Right lobe of liver (tissue), 6 donors: Measurements from ENCODE around the gene TLL2. TPM values are rescaled to one million over a fixed set of nuclear protein-coding genes. Genes with fewer than 3 reads are reported as not detected.

Source experiments
- ATAC-seq, 4 donors: fragments of 200-7000 bp; cut with Tn5 transposase; one replicate each; pipeline ENCODE4 v1.9.1; 2020; ENCODE audit warnings: mild to moderate bottlenecking in 4 of 4, moderate library complexity in 4 of 4
- DNase-seq, 3 donors: peaks; one replicate each; pipeline ENCODE4 v3.0.0-alpha.2; 2020
- H3K27ac ChIP-seq, 3 donors: fragments of 200-600 bp; one replicate each; pipeline ENCODE4 v1.8.0; 2022
- H3K27me3 ChIP-seq, 2 donors: fragments of 200-600 bp; one replicate each; pipeline ENCODE4 v1.8.0; 2022
- H3K36me3 ChIP-seq, 4 donors: fragments of 200-600 bp; sonication (generic) in 1 of 4; one replicate each; pipeline versions ENCODE4 v1.5.1 to v1.8.0; 2017 to 2022; ENCODE audit warnings: control low read depth in 1 of 4
- H3K4me1 ChIP-seq, 4 donors: fragments of 200-600 bp; sonication (generic) in 1 of 4; one replicate each; pipeline versions ENCODE4 v1.5.1 to v1.8.0; 2017 to 2022; ENCODE audit warnings: control low read depth in 1 of 4
- H3K4me3 ChIP-seq, 3 donors: fragments of 200-600 bp; one replicate each; pipeline ENCODE4 v1.8.0; 2022
- H3K9me3 ChIP-seq, 4 donors: fragments of 200-600 bp; sonication (generic) in 1 of 4; one replicate each; pipeline versions ENCODE4 v1.5.1 to v1.8.0; 2017 to 2022; ENCODE audit warnings: control low read depth in 1 of 4
- POLR2A ChIP-seq: fragments of 450-650 bp; IDR thresholded peaks from one replicate; pipeline ENCODE4 v1.6.1; 2017; ENCODE audit warnings: antibody characterized with exemption, mild to moderate bottlenecking
- WGBS: methylation state at CpG from one replicate; pipeline ENCODE4 v1.1.6; 2018; ENCODE audit warnings: low coverage, low lambda C conversion rate; ENCODE audit not compliant: insufficient coverage; ENCODE audit errors: missing lambda C conversion rate; 5-methylcytosine and 5-hydroxymethylcytosine counted together
- intact Hi-C, 2 donors: fragments of 100-400 bp; cut with DNase I; formaldehyde crosslinking; loops; one replicate each; pipeline versions ENCODE4 v1.11.2 to v1.14.1; 2022
- total RNA-seq, 6 experiments: library from RNA; depleted of rRNA in 2 of 6; stranded (reverse); fragments of >200 nt in 2 of 6; fragmentation: NEBNext Ultra II Directional in 3 of 6; extraction: Animal tissue kit (Norgen Biotek cat#: 25700) in 3 of 6; gene quantifications; one replicate each; pipeline versions ENCODE4 v1.1.0 to v1.2.4, GENCODE V29; 2016 to 2023
- TF ChIP-seq, protein P1 (sequence below), 4 donors: fragments of 200-600 bp in 3 of 4; fragments of 450-650 bp in 1 of 4; IDR thresholded peaks; one replicate each; pipeline versions ENCODE4 v1.5.1 to v1.8.0; 2016 to 2022; ENCODE audit warnings: antibody characterized with exemption in 4 of 4, mild to moderate bottlenecking in 2 of 4
- donor health status: DM: no; HTN: yes; CAD: no.
- donor health status: DM: no; HTN: no; CAD: no.
- donor health status: DM: no; HTN: no; CAD: no.
- donor health status: DM: no; HTN: yes; CAD: no.
- donor health status: DM: no; HTN: yes; CAD: no.

The TLL2 gene
- total RNA-seq, 6 experiments from 2014 or later = 0.11 to 0.14 TPM; not detected in 4

GRCh38 chr10:96337106-96337505 lies 176.6 kb downstream of the TLL2 start:
- intact Hi-C loops = no loop called here
- no peak overlapping the region for H3K4me3 ChIP-seq
- 75% methylated on average over 2 of the region's 2 CpGs for WGBS
- no peak for TF ChIP-seq POLR2A
- TF ChIP-seq, protein P1, sequence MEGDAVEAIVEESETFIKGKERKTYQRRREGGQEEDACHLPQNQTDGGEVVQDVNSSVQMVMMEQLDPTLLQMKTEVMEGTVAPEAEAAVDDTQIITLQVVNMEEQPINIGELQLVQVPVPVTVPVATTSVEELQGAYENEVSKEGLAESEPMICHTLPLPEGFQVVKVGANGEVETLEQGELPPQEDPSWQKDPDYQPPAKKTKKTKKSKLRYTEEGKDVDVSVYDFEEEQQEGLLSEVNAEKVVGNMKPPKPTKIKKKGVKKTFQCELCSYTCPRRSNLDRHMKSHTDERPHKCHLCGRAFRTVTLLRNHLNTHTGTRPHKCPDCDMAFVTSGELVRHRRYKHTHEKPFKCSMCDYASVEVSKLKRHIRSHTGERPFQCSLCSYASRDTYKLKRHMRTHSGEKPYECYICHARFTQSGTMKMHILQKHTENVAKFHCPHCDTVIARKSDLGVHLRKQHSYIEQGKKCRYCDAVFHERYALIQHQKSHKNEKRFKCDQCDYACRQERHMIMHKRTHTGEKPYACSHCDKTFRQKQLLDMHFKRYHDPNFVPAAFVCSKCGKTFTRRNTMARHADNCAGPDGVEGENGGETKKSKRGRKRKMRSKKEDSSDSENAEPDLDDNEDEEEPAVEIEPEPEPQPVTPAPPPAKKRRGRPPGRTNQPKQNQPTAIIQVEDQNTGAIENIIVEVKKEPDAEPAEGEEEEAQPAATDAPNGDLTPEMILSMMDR (IDR thresholded peaks at IDR 0.05) = no peak
- DNase-seq = no peak
- H3K36me3 ChIP-seq = no peaks in the 10 kb centered on the region
- ATAC-seq = no peak
- H3K27me3 ChIP-seq = no peaks in the 10 kb centered on the region
- H3K4me1 ChIP-seq = peaks cover 0 to 8% (median 0%) of the 10 kb centered on the region in 4 donors
- no peaks in the 10 kb centered on the region for H3K9me3 ChIP-seq
- no peak overlapping the region for H3K27ac ChIP-seq

- H3K4me3 ChIP-seq = no peak overlapping the region
- no peaks in the 10 kb centered on the region for H3K9me3 ChIP-seq
- DNase-seq (no peak), ATAC-seq (peak; percentile 90 to 97 (median 92))
- H3K36me3 ChIP-seq = no peaks in the 10 kb centered on the region
- no peaks in the 10 kb centered on the region for H3K27me3 ChIP-seq
- intact Hi-C loops = no loop called here
- TF ChIP-seq, protein P1 (IDR thresholded peaks at IDR 0.05) = peak; percentile 45 to 86 (median 82)
- TF ChIP-seq POLR2A = no peak
- 27% methylated on average over 5 of the region's 5 CpGs for WGBS
- peaks cover 0 to 4% (median 0%) of the 10 kb centered on the region in 4 donors for H3K4me1 ChIP-seq
- no peak overlapping the region for H3K27ac ChIP-seq
Measured at GRCh38 chr10:96334616-96335526, 178.9 kb downstream of the TLL2 start.

DNA sequence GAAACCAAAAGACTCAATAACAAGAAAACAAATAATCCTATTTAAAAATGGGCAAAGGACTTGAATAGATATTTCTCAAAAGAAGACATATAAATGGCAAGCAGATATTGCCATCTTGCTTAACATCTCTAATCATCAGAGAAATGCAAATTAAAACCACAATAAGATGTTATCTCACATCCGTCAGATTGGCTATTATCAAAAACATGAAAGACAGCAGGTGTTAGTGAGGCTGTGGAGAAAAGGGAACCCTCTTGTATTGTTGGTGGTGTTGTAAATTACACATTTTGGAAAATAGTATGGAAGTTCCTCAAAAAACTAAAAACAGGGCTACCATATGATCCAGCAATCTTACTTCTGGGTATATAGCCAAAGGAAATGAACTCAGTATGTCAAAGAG lies 180.6 kb downstream of the TLL2 start:
- H3K36me3 ChIP-seq = no peaks in the 10 kb centered on the region
- no peaks in the 10 kb centered on the region for H3K27me3 ChIP-seq
- TF ChIP-seq, protein P1 (IDR thresholded peaks at IDR 0.05) = no peak
- no peak for TF ChIP-seq POLR2A

DNA sequence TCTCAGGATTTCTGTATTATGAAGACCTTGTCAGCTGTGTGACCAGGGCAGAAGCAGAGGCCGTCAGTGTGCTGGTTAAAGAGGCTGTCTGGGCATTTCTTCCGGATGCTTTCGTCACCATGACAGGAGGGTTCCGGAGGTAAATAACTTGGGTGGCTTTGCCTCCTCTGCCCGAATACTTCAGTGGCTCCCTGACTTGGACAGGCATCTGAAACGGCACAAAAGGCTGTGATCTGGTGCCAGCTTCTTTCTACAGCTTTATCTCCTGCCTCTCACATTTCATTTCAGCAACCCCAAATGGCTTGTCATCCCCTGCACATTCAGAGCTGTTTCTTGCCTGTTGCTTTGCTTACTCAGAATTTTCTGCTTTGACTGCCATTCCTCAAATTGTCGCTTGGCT lies 186.3 kb downstream of the TLL2 start:
- no peak overlapping the region for H3K27ac ChIP-seq
- 80% methylated on average over 7 of the region's 7 CpGs for WGBS
- no peaks in the 10 kb centered on the region for H3K36me3 ChIP-seq
- intact Hi-C loops = no loop called here
- no peak for ATAC-seq
- no peaks in the 10 kb centered on the region for H3K9me3 ChIP-seq
- TF ChIP-seq POLR2A = no peak
- TF ChIP-seq, protein P1 (IDR thresholded peaks at IDR 0.05) = no peak
- no peaks in the 10 kb centered on the region for H3K4me1 ChIP-seq
- no peaks in the 10 kb centered on the region for H3K27me3 ChIP-seq
- no peak overlapping the region for H3K4me3 ChIP-seq
- DNase-seq = no peak

More for the DNA sequence above, 180.6 kb downstream of the TLL2 start:
- Histone ChIP-seq H3K27ac (no peak overlapping the region), H3K4me1 (peaks cover 0 to 4% (median 0%) of the 10 kb centered on the region in 4 donors), H3K9me3 (no peaks in the 10 kb centered on the region), H3K4me3 (no peak overlapping the region)
- WGBS = 53% methylated on average over 1 of the region's 1 CpG
- DNase-seq (no peak), ATAC-seq (no peak)
- intact Hi-C loops = no loop called here
